ENCODE data around the gene TNFRSF13B. TPM values are rescaled to one million over a fixed set of nuclear protein-coding genes. Genes with fewer than 3 reads are reported as not detected.

TNFRSF13B gene
- total and polyA plus RNA-seq, 2 experiments from 2014 or later: 0.24 TPM; not detected in 1

- H3K27ac ChIP-seq (ENCODE audit: low read depth): no peak overlapping the region
- Mint-ChIP-seq H3K27me3 (ENCODE audit: insufficient read depth, low read depth, poor library complexity) (peaks cover 12% of the 10 kb centered on the region), H3K27ac (peak overlapping the region; percentile 64; the same call in 1 of the 2 replicates), H3K36me3 (ENCODE audit: low read depth) (peaks cover 3% of the 10 kb centered on the region; the same call in 1 of the 3 replicates), H3K9me3 (peaks cover 16% of the 10 kb centered on the region), H3K4me3 (no peak overlapping the region), H3K4me1 (peaks cover 11% of the 10 kb centered on the region)
- TF ChIP-seq, protein P1, sequence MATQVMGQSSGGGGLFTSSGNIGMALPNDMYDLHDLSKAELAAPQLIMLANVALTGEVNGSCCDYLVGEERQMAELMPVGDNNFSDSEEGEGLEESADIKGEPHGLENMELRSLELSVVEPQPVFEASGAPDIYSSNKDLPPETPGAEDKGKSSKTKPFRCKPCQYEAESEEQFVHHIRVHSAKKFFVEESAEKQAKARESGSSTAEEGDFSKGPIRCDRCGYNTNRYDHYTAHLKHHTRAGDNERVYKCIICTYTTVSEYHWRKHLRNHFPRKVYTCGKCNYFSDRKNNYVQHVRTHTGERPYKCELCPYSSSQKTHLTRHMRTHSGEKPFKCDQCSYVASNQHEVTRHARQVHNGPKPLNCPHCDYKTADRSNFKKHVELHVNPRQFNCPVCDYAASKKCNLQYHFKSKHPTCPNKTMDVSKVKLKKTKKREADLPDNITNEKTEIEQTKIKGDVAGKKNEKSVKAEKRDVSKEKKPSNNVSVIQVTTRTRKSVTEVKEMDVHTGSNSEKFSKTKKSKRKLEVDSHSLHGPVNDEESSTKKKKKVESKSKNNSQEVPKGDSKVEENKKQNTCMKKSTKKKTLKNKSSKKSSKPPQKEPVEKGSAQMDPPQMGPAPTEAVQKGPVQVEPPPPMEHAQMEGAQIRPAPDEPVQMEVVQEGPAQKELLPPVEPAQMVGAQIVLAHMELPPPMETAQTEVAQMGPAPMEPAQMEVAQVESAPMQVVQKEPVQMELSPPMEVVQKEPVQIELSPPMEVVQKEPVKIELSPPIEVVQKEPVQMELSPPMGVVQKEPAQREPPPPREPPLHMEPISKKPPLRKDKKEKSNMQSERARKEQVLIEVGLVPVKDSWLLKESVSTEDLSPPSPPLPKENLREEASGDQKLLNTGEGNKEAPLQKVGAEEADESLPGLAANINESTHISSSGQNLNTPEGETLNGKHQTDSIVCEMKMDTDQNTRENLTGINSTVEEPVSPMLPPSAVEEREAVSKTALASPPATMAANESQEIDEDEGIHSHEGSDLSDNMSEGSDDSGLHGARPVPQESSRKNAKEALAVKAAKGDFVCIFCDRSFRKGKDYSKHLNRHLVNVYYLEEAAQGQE (IDR thresholded peaks at IDR 0.05; ENCODE audit: unreplicated experiment): no peak
- TF ChIP-seq CTCF (conservative IDR thresholded peaks at IDR 0.05; ENCODE audit: low read depth in 2 of 2) (peak; percentile 57 to 69), JUNB (IDR thresholded peaks at IDR 0.05; ENCODE audit: unreplicated experiment) (no peak), EZH2phosphoT487 (IDR thresholded peaks at IDR 0.05; ENCODE audit: unreplicated experiment) (no peak)
- no peak overlapping the region for H3K4me3 ChIP-seq
- H3K36me3 ChIP-seq (ENCODE audit: insufficient read depth): no peaks in the 10 kb centered on the region
- ATAC-seq (peak; percentile 91), DNase-seq (ENCODE audit: low spot score) (peak; percentile 80)
- no peaks in the 10 kb centered on the region; the same call in 1 of the 2 replicates for H3K4me1 ChIP-seq (ENCODE audit: insufficient read depth)
- no peaks in the 10 kb centered on the region for H4K20me1 ChIP-seq (replicated peaks; ENCODE audit: insufficient read depth)
- H3K79me2 ChIP-seq (replicated peaks; ENCODE audit: insufficient read depth): no peaks in the 10 kb centered on the region
- H3K27me3 ChIP-seq (ENCODE audit: insufficient read depth): no peaks in the 10 kb centered on the region
- no peaks in the 10 kb centered on the region for H3K9me2 ChIP-seq (ENCODE audit: insufficient read depth)
- no peak overlapping the region for H3K4me2 ChIP-seq
- H2AFZ ChIP-seq: peak overlapping the region; percentile 96
- no peaks in the 10 kb centered on the region for H3F3A ChIP-seq (replicated peaks; ENCODE audit: low read depth)
Measured at GRCh38 chr17:16945663-16946218, 26.2 kb downstream of the TNFRSF13B start.

- Mint-ChIP-seq H3K4me1 (peaks cover 18% of the 10 kb centered on the region), H3K27me3 (ENCODE audit: insufficient read depth, low read depth, poor library complexity) (peaks cover 12% of the 10 kb centered on the region), H3K36me3 (ENCODE audit: low read depth) (peaks cover 3% of the 10 kb centered on the region; the same call in 1 of the 3 replicates), H3K4me3 (no peak overlapping the region), H3K27ac (no peak overlapping the region), H3K9me3 (peaks cover 14% of the 10 kb centered on the region)
- Histone ChIP-seq H3F3A (replicated peaks; ENCODE audit: low read depth) (no peaks in the 10 kb centered on the region), H3K36me3 (ENCODE audit: insufficient read depth) (no peaks in the 10 kb centered on the region), H3K27ac (ENCODE audit: low read depth) (no peak overlapping the region), H3K79me2 (replicated peaks; ENCODE audit: insufficient read depth) (no peaks in the 10 kb centered on the region), H4K20me1 (replicated peaks; ENCODE audit: insufficient read depth) (no peaks in the 10 kb centered on the region), H3K27me3 (ENCODE audit: insufficient read depth) (no peaks in the 10 kb centered on the region), H3K4me1 (ENCODE audit: insufficient read depth) (peaks cover 4% of the 10 kb centered on the region; the same call in 1 of the 2 replicates), H2AFZ (peak overlapping the region; percentile 96), H3K4me3 (no peak overlapping the region), H3K9me2 (ENCODE audit: insufficient read depth) (no peaks in the 10 kb centered on the region), H3K4me2 (no peak overlapping the region)
- no peak for DNase-seq (ENCODE audit: low spot score)
- no peak for ATAC-seq
- TF ChIP-seq ZNF462 (CRISPR knock-in tag; IDR thresholded peaks at IDR 0.05): no peak
- TF ChIP-seq ZNF331 (CRISPR knock-in tag; IDR thresholded peaks at IDR 0.05; ENCODE audit: low read depth): no peak
Measured at GRCh38 chr17:16945136-16945482, 26.8 kb downstream of the TNFRSF13B start.
